BLaER1 treated with 17β-estradiol and CSF1 and Interleukin-3, amounts not matched to agents 10 nM and 100 nM (cell line): Measurements from ENCODE around the gene PALM2AKAP2.
A peak's percentile ranks its signal among the peaks of the same experiment; 100 is the strongest.

ENCODE experiments used
- H3K27ac ChIP-seq, 11 experiments: shearing (Covaris generic); formaldehyde crosslinking; 2 replicates each; pipeline ENCODE4 v1.8.1; 2022
- H3K27me3 ChIP-seq, 11 experiments: shearing (Covaris generic); formaldehyde crosslinking; 2 replicates each; pipeline ENCODE4 v1.8.1; 2022
- H3K36me3 ChIP-seq, 11 experiments: shearing (Covaris generic); formaldehyde crosslinking; 2 replicates each; pipeline ENCODE4 v1.8.1; 2022
- H3K4me1 ChIP-seq, 10 experiments: shearing (Covaris generic); formaldehyde crosslinking; 2 replicates each; pipeline ENCODE4 v1.8.1; 2022
- H3K4me2 ChIP-seq, 11 experiments: shearing (Covaris generic); formaldehyde crosslinking; 2 replicates each; pipeline ENCODE4 v1.8.1; 2022
- H3K4me3 ChIP-seq, 10 experiments: shearing (Covaris generic); formaldehyde crosslinking; 2 replicates each; pipeline ENCODE4 v1.8.1; 2022
- H3K9ac ChIP-seq, 11 experiments: shearing (Covaris generic); formaldehyde crosslinking; 2 replicates each; pipeline ENCODE4 v1.8.1; 2022
- H3K9me3 ChIP-seq, 11 experiments: shearing (Covaris generic); formaldehyde crosslinking; replicated peaks in 1 of 11; 2 replicates each; pipeline ENCODE4 v1.8.1; 2022
- H4K20me1 ChIP-seq, 11 experiments: shearing (Covaris generic); formaldehyde crosslinking; 2 replicates each; pipeline ENCODE4 v1.8.1; 2022
- Cebpa-rat ChIP-seq, 11 experiments: shearing (Covaris generic); IDR thresholded peaks; 2 replicates each; pipeline ENCODE4 v1.8.1; 2022

The PALM2AKAP2 gene

GRCh38 chr9:109779711-109780452, at the start of gene PALM2AKAP2:
Gene PALM2AKAP2, plus strand, starts transcription at chr9:109780198. Its CDS starts 291 bp downstream, at chr9:109780489.
- Histone ChIP-seq H3K9me3 (peaks cover 6 to 16% (median 12%) of the 10 kb centered on the region in 11 experiments; a peak in 16 of 22 replicates), H3K4me3 (no peak within 1 kb of the TSS), H3K36me3 (no peaks in the 10 kb centered on the region), H3K27me3 (no peaks in the 10 kb centered on the region), H3K9ac (no peak within 1 kb of the TSS), H3K27ac (no peak within 1 kb of the TSS), H4K20me1 (no peaks in the 10 kb centered on the region), H3K4me1 (no peaks in the 10 kb centered on the region), H3K4me2 (no peak within 1 kb of the TSS)
- TF ChIP-seq Cebpa-rat (IDR thresholded peaks at IDR 0.05), result no peak

GRCh38 chr9:109730228-109730627, 49.8 kb upstream of the PALM2AKAP2 start:
- TF ChIP-seq Cebpa-rat (IDR thresholded peaks at IDR 0.05), result no peak
- H3K4me1 ChIP-seq, result peaks cover 0 to 25% (median 13%) of the 10 kb centered on the region in 10 experiments; a peak in 14 of 20 replicates

GRCh38 chr9:109733690-109734089, 46.3 kb upstream of the PALM2AKAP2 start:
- Histone ChIP-seq H3K27ac (peak overlapping the region in 6 of 11 experiments; percentile 35 to 65 (median 61); a peak in 11 of 22 replicates), H3K36me3 (no peaks in the 10 kb centered on the region), H3K4me2 (peak overlapping the region in 9 of 11 experiments; percentile 8 to 70 (median 57); a peak in 15 of 22 replicates), H3K9ac (no peak overlapping the region), H3K4me1 (peaks cover 0 to 27% (median 13%) of the 10 kb centered on the region in 10 experiments; a peak in 14 of 20 replicates), H3K9me3 (peaks cover 0 to 23% (median 0%) of the 10 kb centered on the region in 11 experiments; a peak in 5 of 22 replicates), H4K20me1 (no peaks in the 10 kb centered on the region), H3K27me3 (no peaks in the 10 kb centered on the region), H3K4me3 (no peak overlapping the region)
- TF ChIP-seq Cebpa-rat (IDR thresholded peaks at IDR 0.05), result peak in 9 of 11 experiments; percentile 51 to 95 (median 74); a peak in 14 of 22 replicates

More at GRCh38 chr9:109730228-109730627, 49.8 kb upstream of the PALM2AKAP2 start:
- H3K27ac ChIP-seq, result no peak overlapping the region
- H3K9ac ChIP-seq, result no peak overlapping the region
- H3K4me3 ChIP-seq, result no peak overlapping the region
- peaks cover 0 to 23% (median 0%) of the 10 kb centered on the region in 11 experiments; a peak in 5 of 22 replicates for H3K9me3 ChIP-seq
- no peaks in the 10 kb centered on the region for H3K27me3 ChIP-seq
- H3K4me2 ChIP-seq, result no peak overlapping the region
- no peaks in the 10 kb centered on the region for H3K36me3 ChIP-seq
- H4K20me1 ChIP-seq, result no peaks in the 10 kb centered on the region

GRCh38 chr9:109734814-109735213, 45.2 kb upstream of the PALM2AKAP2 start:
- Histone ChIP-seq H4K20me1 (no peaks in the 10 kb centered on the region), H3K4me2 (peak overlapping the region in 1 of 11 experiments; percentile 14; a peak in 1 of 22 replicates), H3K4me1 (peaks cover 0 to 27% (median 13%) of the 10 kb centered on the region in 10 experiments; a peak in 14 of 20 replicates), H3K9ac (no peak overlapping the region), H3K36me3 (no peaks in the 10 kb centered on the region), H3K9me3 (peaks cover 0 to 23% (median 0%) of the 10 kb centered on the region in 11 experiments; a peak in 5 of 22 replicates), H3K27me3 (no peaks in the 10 kb centered on the region), H3K27ac (no peak overlapping the region), H3K4me3 (no peak overlapping the region)
- no peak for TF ChIP-seq Cebpa-rat (IDR thresholded peaks at IDR 0.05)

GRCh38 chr9:109735801-109736200, 44.2 kb upstream of the PALM2AKAP2 start:
- H3K27me3 ChIP-seq, result no peaks in the 10 kb centered on the region
- TF ChIP-seq Cebpa-rat (IDR thresholded peaks at IDR 0.05), result no peak
- H3K9ac ChIP-seq, result no peak overlapping the region

GRCh38 chr9:109737295-109737694, 42.7 kb upstream of the PALM2AKAP2 start:
- Histone ChIP-seq H3K27me3 (no peaks in the 10 kb centered on the region), H3K9me3 (peaks cover 0 to 23% (median 0%) of the 10 kb centered on the region in 11 experiments; a peak in 5 of 22 replicates), H3K4me3 (no peak overlapping the region), H3K36me3 (no peaks in the 10 kb centered on the region), H3K9ac (no peak overlapping the region), H3K4me2 (no peak overlapping the region), H4K20me1 (no peaks in the 10 kb centered on the region), H3K27ac (no peak overlapping the region), H3K4me1 (peaks cover 0 to 27% (median 13%) of the 10 kb centered on the region in 10 experiments; a peak in 14 of 20 replicates)
- no peak for TF ChIP-seq Cebpa-rat (IDR thresholded peaks at IDR 0.05)

More at GRCh38 chr9:109735801-109736200, 44.2 kb upstream of the PALM2AKAP2 start:
- peaks cover 0 to 23% (median 0%) of the 10 kb centered on the region in 11 experiments; a peak in 5 of 22 replicates for H3K9me3 ChIP-seq
- peaks cover 0 to 27% (median 13%) of the 10 kb centered on the region in 10 experiments; a peak in 14 of 20 replicates for H3K4me1 ChIP-seq
- H4K20me1 ChIP-seq, result no peaks in the 10 kb centered on the region
- no peaks in the 10 kb centered on the region for H3K36me3 ChIP-seq
- no peak overlapping the region for H3K27ac ChIP-seq
- no peak overlapping the region for H3K4me3 ChIP-seq
- 0 out of 22 replicates have a peak overlapping the region, but pooled peaks of 1 of the 11 experiments have one; percentile 28 for H3K4me2 ChIP-seq

GRCh38 chr9:109739760-109740159, 40.2 kb upstream of the PALM2AKAP2 start:
- Histone ChIP-seq H3K9me3 (0 out of 22 replicates have a peak, but pooled peaks cover 0 to 6% (median 0%) of the 10 kb centered on the region in 11 experiments), H3K4me2 (no peak overlapping the region), H3K36me3 (no peaks in the 10 kb centered on the region), H3K9ac (no peak overlapping the region), H3K4me1 (peaks cover 0 to 11% (median 0%) of the 10 kb centered on the region in 10 experiments; a peak in 3 of 20 replicates), H4K20me1 (no peaks in the 10 kb centered on the region), H3K27me3 (no peaks in the 10 kb centered on the region), H3K4me3 (no peak overlapping the region), H3K27ac (no peak overlapping the region)
- TF ChIP-seq Cebpa-rat (IDR thresholded peaks at IDR 0.05), result no peak

GRCh38 chr9:109742776-109743348, 37.1 kb upstream of the PALM2AKAP2 start:
- Histone ChIP-seq H3K36me3 (no peaks in the 10 kb centered on the region), H3K27me3 (no peaks in the 10 kb centered on the region), H3K4me2 (no peak overlapping the region), H3K9ac (no peak overlapping the region), H4K20me1 (no peaks in the 10 kb centered on the region), H3K4me3 (no peak overlapping the region), H3K4me1 (peaks cover 0 to 4% (median 0%) of the 10 kb centered on the region in 10 experiments; a peak in 1 of 20 replicates), H3K9me3 (no peaks in the 10 kb centered on the region), H3K27ac (no peak overlapping the region)
- no peak for TF ChIP-seq Cebpa-rat (IDR thresholded peaks at IDR 0.05)

GRCh38 chr9:109743696-109744095, 36.3 kb upstream of the PALM2AKAP2 start:
- no peak overlapping the region for H3K4me3 ChIP-seq
- no peaks in the 10 kb centered on the region for H4K20me1 ChIP-seq
- H3K4me1 ChIP-seq, result peaks cover 0 to 4% (median 0%) of the 10 kb centered on the region in 10 experiments; a peak in 1 of 20 replicates
- no peak overlapping the region for H3K9ac ChIP-seq
- TF ChIP-seq Cebpa-rat (IDR thresholded peaks at IDR 0.05), result no peak
- H3K4me2 ChIP-seq, result no peak overlapping the region
- no peaks in the 10 kb centered on the region for H3K9me3 ChIP-seq
- H3K27me3 ChIP-seq, result no peaks in the 10 kb centered on the region
- H3K36me3 ChIP-seq, result no peaks in the 10 kb centered on the region
- no peak overlapping the region for H3K27ac ChIP-seq
